Peyer's patch (tissue), 4 donors: ENCODE data around the gene FOXR1.

Experiments used
- CTCF ChIP-seq, 6 experiments: fragments of 450-650 bp in 4 of 6; fragments of 200-600 bp in 2 of 6; sonication (generic) in 1 of 6; IDR thresholded peaks; one replicate each; pipeline ENCODE4 v1.5.1; 2017 to 2019; ENCODE audit warnings: antibody characterized with exemption in 6 of 6, mild to moderate bottlenecking in 3 of 6, moderate library complexity in 1 of 6
- POLR2A ChIP-seq, 2 donors: fragments of 450-650 bp; IDR thresholded peaks; one replicate each; pipeline ENCODE4 v1.5.1; 2017; ENCODE audit warnings: antibody characterized with exemption in 2 of 2, mild to moderate bottlenecking in 2 of 2, moderate library complexity in 2 of 2

- TF ChIP-seq CTCF (IDR thresholded peaks at IDR 0.05) = no peak
- TF ChIP-seq POLR2A (IDR thresholded peaks at IDR 0.05) = no peak
These were observed 14.0 kb upstream of the FOXR1 start for GRCh38 chr11:118957549-118957948.
